GM12878 (cell line): ENCODE measurements around the gene CASS4.

ENCODE experiments used
- CTCF ChIP-seq, 3 experiments: IDR thresholded peaks in 2 of 3; conservative IDR thresholded peaks in 1 of 3; 2 replicates each; pipeline ENCODE4 v1.5.1; 2011; ENCODE audit warnings: low read depth in 3 of 3, low read length in 3 of 3, mild to moderate bottlenecking in 3 of 3, control low read depth in 2 of 3, moderate library complexity in 2 of 3, inconsistent platforms in 1 of 3, mixed read lengths in 1 of 3; ENCODE audit not compliant: control insufficient read depth in 2 of 3, insufficient read depth in 1 of 3; ENCODE audit errors: extremely low read depth in 1 of 3
- EZH2 ChIP-seq: IDR thresholded peaks from 2 replicates; pipeline ENCODE4 v1.6.1; 2012; ENCODE audit warnings: low read depth, mild to moderate bottlenecking, control low read depth, inconsistent platforms, low read length, borderline replicate concordance; ENCODE audit not compliant: control insufficient read depth
- FOXM1 ChIP-seq: IDR thresholded peaks from 2 replicates; pipeline ENCODE4 v1.6.1; 2012; ENCODE audit warnings: low read depth, mild to moderate bottlenecking, inconsistent platforms, low read length, moderate library complexity
- NFYB ChIP-seq: IDR thresholded peaks from 2 replicates; pipeline ENCODE4 v1.6.1; 2011; ENCODE audit warnings: low read depth, mild to moderate bottlenecking, low read length, improper control_type of control experiment, moderate library complexity; ENCODE audit not compliant: insufficient read depth
- POLR2A ChIP-seq: IDR thresholded peaks from 2 replicates; pipeline ENCODE4 v1.6.1; 2011; ENCODE audit warnings: low read depth, mild to moderate bottlenecking, low read length
- RAD21 ChIP-seq: IDR thresholded peaks from 2 replicates; pipeline ENCODE4 v1.6.1; 2011; ENCODE audit warnings: mild to moderate bottlenecking, low read depth, low read length, moderate library complexity; ENCODE audit not compliant: insufficient read depth
- SRF ChIP-seq, 2 experiments: IDR thresholded peaks; 2 replicates each; pipeline ENCODE4 v1.6.1; 2011; ENCODE audit warnings: low read depth in 2 of 2, low read length in 2 of 2, mild to moderate bottlenecking in 1 of 2, moderate library complexity in 1 of 2
- STAT3 ChIP-seq: IDR thresholded peaks from 2 replicates; pipeline ENCODE4 v1.6.1; 2011; ENCODE audit warnings: low read depth, low read length, improper control_type of control experiment
- TBL1XR1 ChIP-seq: IDR thresholded peaks from 2 replicates; pipeline ENCODE4 v1.6.1; 2012; ENCODE audit warnings: low read depth, low read length, improper control_type of control experiment
- TF ChIP-seq, protein P1 (sequence below): IDR thresholded peaks from 2 replicates; pipeline ENCODE4 v1.6.1; 2012; ENCODE audit warnings: mild to moderate bottlenecking, low read depth, low read length
- TF ChIP-seq, protein P2 (sequence below): IDR thresholded peaks from 2 replicates; pipeline ENCODE4 v1.6.1; 2012; ENCODE audit warnings: low read depth, low read length, improper control_type of control experiment

- TF ChIP-seq, protein P1, sequence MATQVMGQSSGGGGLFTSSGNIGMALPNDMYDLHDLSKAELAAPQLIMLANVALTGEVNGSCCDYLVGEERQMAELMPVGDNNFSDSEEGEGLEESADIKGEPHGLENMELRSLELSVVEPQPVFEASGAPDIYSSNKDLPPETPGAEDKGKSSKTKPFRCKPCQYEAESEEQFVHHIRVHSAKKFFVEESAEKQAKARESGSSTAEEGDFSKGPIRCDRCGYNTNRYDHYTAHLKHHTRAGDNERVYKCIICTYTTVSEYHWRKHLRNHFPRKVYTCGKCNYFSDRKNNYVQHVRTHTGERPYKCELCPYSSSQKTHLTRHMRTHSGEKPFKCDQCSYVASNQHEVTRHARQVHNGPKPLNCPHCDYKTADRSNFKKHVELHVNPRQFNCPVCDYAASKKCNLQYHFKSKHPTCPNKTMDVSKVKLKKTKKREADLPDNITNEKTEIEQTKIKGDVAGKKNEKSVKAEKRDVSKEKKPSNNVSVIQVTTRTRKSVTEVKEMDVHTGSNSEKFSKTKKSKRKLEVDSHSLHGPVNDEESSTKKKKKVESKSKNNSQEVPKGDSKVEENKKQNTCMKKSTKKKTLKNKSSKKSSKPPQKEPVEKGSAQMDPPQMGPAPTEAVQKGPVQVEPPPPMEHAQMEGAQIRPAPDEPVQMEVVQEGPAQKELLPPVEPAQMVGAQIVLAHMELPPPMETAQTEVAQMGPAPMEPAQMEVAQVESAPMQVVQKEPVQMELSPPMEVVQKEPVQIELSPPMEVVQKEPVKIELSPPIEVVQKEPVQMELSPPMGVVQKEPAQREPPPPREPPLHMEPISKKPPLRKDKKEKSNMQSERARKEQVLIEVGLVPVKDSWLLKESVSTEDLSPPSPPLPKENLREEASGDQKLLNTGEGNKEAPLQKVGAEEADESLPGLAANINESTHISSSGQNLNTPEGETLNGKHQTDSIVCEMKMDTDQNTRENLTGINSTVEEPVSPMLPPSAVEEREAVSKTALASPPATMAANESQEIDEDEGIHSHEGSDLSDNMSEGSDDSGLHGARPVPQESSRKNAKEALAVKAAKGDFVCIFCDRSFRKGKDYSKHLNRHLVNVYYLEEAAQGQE = no peak
- TF ChIP-seq RAD21 = no peak
- no peak for TF ChIP-seq CTCF (IDR thresholded peaks at IDR 0.05 in 2 of 3, conservative IDR thresholded peaks at IDR 0.05 in 1 of 3; ENCODE audit: control insufficient read depth in 2 of 3, extremely low read depth in 1 of 3, insufficient read depth in 1 of 3, low read depth in 3 of 3, low read length in 3 of 3)
- no peak for TF ChIP-seq STAT3
- TF ChIP-seq POLR2A = no peak
- no peak for TF ChIP-seq NFYB
- no peak for TF ChIP-seq TBL1XR1
- TF ChIP-seq, protein P2, sequence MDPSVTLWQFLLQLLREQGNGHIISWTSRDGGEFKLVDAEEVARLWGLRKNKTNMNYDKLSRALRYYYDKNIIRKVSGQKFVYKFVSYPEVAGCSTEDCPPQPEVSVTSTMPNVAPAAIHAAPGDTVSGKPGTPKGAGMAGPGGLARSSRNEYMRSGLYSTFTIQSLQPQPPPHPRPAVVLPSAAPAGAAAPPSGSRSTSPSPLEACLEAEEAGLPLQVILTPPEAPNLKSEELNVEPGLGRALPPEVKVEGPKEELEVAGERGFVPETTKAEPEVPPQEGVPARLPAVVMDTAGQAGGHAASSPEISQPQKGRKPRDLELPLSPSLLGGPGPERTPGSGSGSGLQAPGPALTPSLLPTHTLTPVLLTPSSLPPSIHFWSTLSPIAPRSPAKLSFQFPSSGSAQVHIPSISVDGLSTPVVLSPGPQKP = no peak
- TF ChIP-seq EZH2 = no peak
- no peak for TF ChIP-seq SRF (IDR thresholded peaks at IDR 0.05; ENCODE audit: low read depth in 2 of 2, low read length in 2 of 2)
- no peak for TF ChIP-seq FOXM1
Measured at GRCh38 chr20:56488566-56488965, 76.5 kb downstream of the CASS4 start.
